Uterus (tissue), 2 donors: ENCODE measurements around the gene GSC2.

Experiments used
- CTCF ChIP-seq, 4 experiments: fragments of 200-600 bp in 2 of 4; fragments of 450-650 bp in 2 of 4; sonication (generic) in 2 of 4; IDR thresholded peaks; one replicate each; pipeline ENCODE4 v1.5.1; 2016 to 2019; ENCODE audit warnings: antibody characterized with exemption in 4 of 4, mild to moderate bottlenecking in 2 of 4, moderate library complexity in 1 of 4
- POLR2A ChIP-seq, 2 donors: fragments of 450-650 bp; IDR thresholded peaks; one replicate each; pipeline ENCODE4 v1.6.1; 2016; ENCODE audit warnings: antibody characterized with exemption in 2 of 2, mild to moderate bottlenecking in 1 of 2, moderate library complexity in 1 of 2

DNA sequence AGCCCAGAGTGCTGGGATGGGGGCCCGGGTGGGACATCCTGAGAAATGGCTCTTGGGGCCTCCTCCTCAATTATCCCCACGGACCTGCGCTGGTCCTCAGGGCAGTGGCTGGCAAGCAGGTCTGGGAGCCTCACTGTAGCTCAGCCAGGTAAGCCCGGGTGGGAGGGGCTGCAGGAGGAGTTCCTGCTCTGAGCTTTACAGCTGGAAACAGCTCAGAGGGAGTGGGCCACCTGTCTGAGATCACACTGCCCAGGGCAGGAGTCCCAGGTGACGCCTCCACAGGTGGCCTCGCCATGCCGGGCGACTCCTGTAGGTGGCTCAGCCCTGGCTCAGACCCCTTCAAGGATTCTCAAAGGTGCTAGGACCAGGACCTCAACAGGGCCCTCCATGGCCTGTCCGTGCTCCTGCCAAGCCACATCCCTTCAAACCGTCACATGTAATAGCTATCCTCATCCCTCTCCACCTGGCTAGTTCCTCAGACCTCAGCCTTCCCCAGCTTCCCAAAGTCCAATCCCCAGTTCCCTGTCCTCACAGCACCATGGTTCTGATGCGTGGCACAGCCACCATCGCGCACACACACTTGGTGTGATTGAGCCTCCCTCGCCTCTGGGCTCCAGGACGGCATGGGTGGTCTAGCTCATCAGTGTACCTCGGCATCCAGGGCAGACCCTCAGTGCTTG lies 22.6 kb downstream of the GSC2 start:
- TF ChIP-seq CTCF (IDR thresholded peaks at IDR 0.05) = no peak
- TF ChIP-seq POLR2A (IDR thresholded peaks at IDR 0.05) = no peak
